Astrocyte (in vitro differentiated cells and primary cell): ENCODE data around the gene MBTD1.

Experiments
- EZH2 ChIP-seq: IDR thresholded peaks from 2 replicates; pipeline ENCODE4 v1.6.1; 2012; ENCODE audit warnings: mild to moderate bottlenecking, low read length, inconsistent platforms; ENCODE audit not compliant: insufficient read depth
- TF ChIP-seq, protein P1 (sequence below): IDR thresholded peaks from 2 replicates; pipeline ENCODE4 v1.5.1; 2011; ENCODE audit warnings: low read depth, mild to moderate bottlenecking, inconsistent platforms, low read length, moderate library complexity; ENCODE audit not compliant: insufficient read depth

DNA sequence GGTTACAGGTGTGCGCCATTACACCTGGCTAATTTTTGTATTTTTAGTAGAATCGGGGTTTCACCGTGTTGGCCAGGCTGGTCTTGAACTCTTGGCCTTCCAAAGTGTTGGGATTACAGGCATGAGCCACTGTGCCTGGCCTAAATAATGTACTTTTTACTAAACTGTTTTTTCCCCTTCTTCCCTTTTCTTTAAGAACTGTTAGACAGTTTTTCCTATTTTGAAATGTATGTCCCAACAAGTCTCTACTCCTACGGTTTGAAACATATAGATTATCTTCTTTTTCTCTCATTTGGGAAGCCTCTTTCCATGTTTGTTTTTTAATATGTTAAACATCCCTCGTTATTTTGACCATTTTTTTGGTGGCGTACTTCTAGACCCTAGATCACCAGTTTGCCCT, 10.1 kb upstream of the MBTD1 start:
- TF ChIP-seq, protein P1, sequence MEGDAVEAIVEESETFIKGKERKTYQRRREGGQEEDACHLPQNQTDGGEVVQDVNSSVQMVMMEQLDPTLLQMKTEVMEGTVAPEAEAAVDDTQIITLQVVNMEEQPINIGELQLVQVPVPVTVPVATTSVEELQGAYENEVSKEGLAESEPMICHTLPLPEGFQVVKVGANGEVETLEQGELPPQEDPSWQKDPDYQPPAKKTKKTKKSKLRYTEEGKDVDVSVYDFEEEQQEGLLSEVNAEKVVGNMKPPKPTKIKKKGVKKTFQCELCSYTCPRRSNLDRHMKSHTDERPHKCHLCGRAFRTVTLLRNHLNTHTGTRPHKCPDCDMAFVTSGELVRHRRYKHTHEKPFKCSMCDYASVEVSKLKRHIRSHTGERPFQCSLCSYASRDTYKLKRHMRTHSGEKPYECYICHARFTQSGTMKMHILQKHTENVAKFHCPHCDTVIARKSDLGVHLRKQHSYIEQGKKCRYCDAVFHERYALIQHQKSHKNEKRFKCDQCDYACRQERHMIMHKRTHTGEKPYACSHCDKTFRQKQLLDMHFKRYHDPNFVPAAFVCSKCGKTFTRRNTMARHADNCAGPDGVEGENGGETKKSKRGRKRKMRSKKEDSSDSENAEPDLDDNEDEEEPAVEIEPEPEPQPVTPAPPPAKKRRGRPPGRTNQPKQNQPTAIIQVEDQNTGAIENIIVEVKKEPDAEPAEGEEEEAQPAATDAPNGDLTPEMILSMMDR = no peak
- TF ChIP-seq EZH2 = no peak
